Stimulated activated CD8-positive, alpha-beta memory T cell treated with anti-CD3 and anti-CD28 coated beads, Interleukin-4, amount 100 ng/mL, for 24 hours (primary cell): Measurements from ENCODE around the gene SLC26A5.
"Not testable (repeated sequence)": the region's sequence is repeated elsewhere in the genome, so short reads cannot be mapped to it uniquely, and the experiment has no call there.

ENCODE experiments used
- DNase-seq: peaks from one replicate; pipeline ENCODE4 v3.0.0-alpha.2; 2020; ENCODE audit warnings: low read depth

SLC26A5 gene

DNA sequence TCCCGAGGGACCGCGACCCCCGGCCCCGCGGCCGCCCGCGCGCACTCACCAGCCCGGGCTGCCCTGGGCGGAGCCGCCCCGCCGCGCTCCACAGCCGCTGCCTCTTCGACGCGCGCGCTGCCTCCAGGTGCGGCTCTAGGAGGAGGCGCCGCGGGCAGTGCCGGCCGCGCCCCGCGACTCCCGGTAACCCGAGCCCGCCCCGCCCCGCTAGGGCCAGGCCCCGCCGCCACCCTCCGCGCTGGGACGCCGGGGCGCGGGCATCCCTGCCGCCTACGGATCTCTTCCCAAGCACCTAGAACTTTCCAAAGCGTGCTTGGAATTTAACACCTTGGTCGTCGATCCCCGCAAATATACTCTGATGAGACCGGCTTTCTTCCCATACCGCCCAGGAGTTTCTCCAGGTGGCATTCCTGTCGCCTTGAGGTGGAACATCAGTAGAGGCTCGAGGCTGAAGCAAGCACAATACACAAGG lies at the start of gene SLC26A5:
Gene SLC26A5, minus strand, starts transcription at position 159 of the 472 bp plus-strand sequence. CDS start 24,693 bp downstream, outside the sequence.
- no peak for DNase-seq

DNA sequence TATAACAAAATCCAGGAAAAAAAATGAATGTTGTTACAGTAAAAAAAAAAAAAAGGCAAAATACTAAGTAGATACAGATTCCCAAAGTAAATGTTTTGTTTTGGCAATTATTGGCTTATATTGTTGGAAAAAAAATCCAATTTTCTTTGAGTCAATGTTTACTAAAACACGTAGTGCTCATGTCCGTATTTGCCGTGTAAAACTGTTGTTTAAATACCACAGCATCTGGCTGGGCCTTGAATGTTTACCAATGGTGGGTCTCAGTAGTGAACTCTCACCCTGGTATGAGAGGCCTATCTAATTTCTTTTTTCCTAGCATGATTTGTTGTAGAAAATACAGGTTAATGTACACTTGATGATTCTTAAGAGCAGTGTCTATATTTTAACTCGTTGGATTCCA lies 41.4 kb upstream of the SLC26A5 start:
- DNase-seq, result no peak

DNA sequence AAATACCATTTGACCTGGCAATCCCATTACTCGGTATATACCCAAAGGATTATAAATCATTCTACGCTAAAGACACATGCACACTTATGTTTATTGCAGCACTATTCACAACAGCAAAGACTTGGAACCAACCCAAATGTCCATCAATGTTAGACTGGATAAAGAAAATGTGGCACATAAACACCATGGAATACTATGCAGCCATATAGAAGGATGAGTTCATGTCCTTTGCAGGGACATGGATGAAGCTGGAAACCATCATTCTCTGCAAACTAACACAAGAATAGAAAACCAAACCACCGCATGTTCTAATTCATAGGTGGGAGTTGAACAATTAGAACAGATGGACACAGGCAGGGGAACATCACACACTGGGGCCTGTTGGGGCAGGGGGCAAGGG lies 40.9 kb upstream of the SLC26A5 start:
- DNase-seq, result not testable (repeated sequence)

DNA sequence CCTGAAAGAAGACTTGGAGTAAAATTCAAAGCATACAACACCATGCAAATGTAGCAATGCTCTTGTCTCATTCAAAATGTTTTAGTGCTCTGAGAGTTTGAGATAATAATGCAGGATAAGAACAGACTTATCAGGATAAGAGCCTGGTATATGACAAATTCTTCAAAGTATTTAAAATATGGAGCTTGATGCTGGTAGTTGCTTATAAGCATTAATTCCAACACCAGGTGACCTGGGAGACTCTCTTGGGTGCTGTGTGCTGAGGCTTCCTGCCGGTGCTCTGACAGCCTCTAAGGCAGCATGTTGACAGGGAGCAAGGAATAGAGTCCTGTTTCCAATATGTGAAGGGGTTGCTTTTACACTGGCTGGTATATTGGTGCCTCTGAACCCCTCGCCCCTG lies 34.8 kb upstream of the SLC26A5 start:
- no peak for DNase-seq

- no peak for DNase-seq
These were observed 28.9 kb upstream of the SLC26A5 start for GRCh38 chr7:103474956-103475355.

DNA sequence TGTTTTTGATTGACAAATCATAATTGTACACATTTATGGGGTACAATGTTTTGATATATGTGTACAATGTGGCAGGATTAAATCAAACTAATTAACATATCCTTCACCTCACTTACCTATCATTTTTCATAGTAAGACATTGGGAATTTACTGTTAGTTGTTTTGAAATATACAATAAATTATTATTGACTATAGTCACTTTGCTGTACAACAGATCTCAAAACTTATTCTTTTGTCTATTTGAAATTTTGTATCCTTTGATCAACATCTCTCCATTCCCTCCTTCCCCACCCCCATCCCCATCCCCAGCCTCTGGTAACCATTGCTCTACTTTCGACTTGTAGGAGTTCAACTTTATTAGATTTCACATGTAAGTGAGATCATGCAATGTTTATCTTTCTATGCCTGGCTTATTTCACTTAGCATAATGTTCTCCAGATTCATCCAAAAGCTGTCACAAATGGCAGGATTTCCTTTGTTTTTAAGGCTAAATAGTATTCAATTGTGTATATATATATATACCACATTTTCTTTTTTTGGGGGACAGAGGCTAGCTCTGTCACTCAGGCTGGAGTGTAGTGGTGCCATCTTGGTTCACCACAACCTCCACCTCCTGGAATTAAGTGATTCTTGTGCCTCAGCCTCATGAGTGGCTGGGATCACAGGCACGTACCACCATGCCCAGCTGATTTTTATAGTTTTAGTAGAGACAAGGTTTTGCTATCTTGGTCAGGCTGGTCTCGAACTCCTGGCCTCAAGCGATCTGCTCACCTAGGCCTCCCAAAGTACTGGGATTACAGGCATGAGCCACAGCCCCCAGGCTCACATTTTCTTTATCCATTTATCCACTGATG lies 23.3 kb upstream of the SLC26A5 start:
- DNase-seq, result no peak

DNA sequence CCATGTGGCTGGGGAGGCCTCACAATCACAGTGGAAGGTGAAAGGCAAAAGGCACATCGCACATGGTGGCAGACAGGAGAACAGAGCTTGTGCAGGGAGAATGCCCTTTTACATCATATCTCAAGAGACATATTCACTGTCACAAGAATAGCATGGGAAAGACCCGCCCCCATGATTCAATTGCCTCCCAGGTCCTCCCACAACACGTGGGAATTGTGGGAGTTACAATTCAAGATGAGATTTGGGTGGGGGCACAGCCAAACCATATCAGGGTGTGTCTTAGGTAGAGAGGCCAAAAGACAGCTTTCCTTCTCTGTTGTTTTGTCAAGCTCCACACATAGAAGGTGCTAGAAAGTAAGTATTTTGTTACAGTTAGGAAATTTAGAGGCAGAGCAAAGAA lies 20.8 kb upstream of the SLC26A5 start:
- DNase-seq, result no peak

- DNase-seq, result no peak
These were observed 16.4 kb upstream of the SLC26A5 start for GRCh38 chr7:103462358-103462757.

DNA sequence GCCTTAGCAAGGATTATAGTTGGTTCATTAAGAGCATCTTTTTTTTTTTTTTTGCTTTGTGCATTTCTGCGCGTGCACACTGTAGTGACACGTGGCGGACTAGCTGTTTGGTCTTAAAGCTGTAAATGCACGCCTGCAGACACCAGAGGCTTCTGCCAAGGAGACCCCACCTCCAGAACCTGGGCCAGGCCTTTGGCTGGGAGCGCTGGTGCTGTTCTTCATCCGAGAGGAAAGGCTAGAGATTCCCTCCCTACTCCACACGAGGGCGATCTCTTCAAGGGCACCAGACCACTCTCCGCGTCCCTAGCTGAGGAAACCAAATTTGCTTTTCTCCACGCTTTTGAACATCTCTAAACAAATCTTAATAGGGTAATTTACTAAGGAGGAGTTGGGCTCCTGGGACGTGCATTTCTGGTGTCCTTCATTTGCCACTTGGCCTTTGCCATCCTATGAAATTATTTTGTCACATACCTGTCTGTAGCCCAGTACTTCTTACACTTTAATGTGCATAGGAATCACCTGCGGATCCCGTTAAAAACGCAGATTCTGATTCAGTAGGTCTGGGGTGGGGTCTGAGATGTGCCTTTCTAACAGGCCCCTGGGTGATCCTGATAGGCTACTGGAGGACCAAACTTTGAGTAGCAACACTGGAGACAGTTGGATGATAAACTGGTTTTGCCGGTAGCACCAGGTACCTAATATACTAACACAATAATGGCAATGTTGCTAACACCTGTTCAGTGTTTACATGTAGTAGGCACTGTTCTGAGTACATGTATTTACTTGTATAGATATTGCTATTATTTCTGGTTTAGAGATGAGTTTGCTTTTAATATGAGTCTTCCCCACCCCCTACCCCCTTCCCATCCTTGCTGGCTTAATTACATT lies 1.3 kb upstream of the SLC26A5 start:
- no peak for DNase-seq

- DNase-seq, result no peak
These were observed 569 bp downstream of the SLC26A5 start for GRCh38 chr7:103445228-103446048.

DNA sequence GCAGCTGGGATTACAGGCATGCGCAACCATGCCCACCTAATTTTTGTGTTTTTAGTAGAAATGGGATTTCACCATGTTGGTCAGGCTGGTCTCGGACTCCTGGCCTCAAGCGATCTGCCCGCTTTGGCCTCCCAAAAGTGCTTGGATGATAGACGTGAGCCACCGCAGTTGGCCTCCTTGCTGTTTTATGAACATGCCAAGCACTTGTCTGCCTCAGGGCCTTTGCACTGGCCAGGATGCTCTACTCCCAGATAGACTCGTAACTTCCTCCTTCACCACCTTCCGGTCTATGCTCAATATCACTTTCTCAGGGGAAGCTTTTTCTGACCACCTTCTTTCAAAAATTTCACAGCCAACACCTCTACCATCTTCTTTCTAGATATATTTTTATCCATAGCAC lies 6.3 kb downstream of the SLC26A5 start:
- no peak for DNase-seq

DNA sequence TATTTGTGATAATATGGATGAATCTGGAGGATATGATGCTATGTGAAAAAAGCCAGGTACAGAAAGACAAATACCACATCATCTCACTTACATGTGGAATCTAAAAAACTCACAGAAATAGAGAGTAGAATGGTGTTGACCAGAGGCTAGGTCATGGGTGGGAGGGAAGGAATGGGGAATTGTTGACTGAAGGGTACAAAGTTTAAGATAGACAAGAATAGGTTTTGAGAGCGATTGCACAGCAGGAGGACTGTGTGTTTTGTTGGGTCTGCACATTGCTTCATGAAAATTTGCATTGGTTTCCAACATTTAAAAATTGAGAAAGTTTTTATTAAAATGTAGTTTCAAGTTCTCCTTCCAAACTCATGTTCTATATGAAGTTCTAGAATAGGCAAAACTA lies 8.4 kb downstream of the SLC26A5 start:
- no peak for DNase-seq

DNA sequence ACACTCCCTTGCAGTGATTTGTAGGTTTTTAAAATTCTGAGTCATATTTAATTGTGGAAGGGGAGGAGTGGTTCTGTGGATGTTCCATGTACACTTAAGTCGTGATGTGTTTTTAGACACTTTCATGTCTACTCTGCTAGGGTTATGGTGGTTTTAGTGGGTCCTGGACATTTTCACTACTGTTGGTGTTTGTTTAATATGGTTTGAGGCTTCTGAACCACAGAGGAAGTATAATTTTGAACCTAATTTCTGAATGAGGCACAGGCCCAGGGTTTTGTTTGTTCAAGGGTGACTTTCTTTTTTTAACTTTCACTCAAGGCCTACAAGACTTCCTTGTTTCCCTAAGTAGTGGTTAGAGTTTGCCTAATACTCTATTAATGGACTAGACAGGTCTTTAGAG lies 13.3 kb downstream of the SLC26A5 start:
- no peak for DNase-seq

- no peak for DNase-seq
These were observed 20.8 kb downstream of the SLC26A5 start for GRCh38 chr7:103425177-103425576.

- DNase-seq, result no peak
These were observed 22.4 kb downstream of the SLC26A5 start for GRCh38 chr7:103423467-103424179.

DNA sequence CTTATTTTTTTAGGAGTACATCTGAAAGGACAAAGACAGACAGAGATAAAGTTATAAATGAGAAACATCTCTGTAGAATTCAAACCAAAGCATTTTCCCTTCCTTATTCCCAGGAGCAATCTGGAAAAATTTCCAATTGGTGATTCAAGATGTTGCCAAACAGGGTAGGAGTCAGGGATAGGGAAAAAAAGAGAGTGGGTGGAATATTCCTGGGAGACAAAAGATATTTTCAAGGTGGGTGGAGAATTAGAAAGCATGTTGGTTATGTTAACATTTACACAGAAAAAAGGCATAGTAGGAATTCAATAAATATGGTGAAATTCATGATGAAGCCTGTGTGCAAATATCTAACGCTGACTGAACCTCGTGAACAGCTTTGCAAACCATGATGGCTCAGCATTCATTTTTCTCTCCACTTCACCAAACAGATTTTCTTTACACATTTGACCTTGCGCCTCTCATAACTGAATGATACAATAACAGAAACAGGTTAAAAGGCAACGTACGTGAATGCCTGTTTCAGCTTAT lies 25.1 kb downstream of the SLC26A5 start:
- DNase-seq, result no peak

DNA sequence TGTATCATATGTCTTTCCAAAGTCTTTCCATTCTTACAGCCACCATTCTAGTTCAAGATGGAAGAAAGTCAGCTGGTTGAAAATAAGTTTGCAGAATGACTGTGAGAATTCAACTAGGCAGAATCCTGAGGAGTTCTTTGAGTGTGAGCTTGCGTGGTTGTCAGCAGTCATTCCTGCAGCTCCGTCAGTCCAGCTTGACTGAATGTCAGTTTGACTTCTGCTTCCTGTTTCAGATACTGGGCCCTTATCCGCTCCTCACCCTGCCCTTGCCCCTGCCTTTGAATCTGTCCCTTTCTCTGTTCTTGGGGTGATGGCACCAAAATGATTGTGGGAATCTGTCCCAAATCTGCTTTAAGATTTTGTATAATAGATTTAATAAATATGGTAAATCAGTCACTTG lies 27.8 kb downstream of the SLC26A5 start:
- no peak for DNase-seq

DNA sequence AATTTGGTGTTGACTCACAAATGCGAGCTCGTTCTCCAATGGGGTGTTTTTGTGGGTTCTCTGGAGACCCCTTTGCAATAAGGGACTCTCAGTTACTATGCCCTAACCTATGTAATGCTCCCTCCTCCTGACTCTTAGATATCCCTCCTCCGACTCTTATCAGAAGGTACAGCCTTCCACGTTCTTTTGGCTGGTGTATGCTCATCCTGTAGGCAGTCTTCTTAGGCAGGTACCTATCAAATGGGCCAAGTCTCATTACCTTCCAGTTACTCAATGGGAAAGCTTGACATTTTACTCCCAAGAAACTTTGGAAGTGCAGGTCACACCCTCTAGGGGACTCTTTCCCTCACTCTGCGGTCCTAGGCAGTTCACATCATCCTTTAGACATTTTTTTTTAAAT lies 32.6 kb downstream of the SLC26A5 start:
- no peak for DNase-seq

DNA sequence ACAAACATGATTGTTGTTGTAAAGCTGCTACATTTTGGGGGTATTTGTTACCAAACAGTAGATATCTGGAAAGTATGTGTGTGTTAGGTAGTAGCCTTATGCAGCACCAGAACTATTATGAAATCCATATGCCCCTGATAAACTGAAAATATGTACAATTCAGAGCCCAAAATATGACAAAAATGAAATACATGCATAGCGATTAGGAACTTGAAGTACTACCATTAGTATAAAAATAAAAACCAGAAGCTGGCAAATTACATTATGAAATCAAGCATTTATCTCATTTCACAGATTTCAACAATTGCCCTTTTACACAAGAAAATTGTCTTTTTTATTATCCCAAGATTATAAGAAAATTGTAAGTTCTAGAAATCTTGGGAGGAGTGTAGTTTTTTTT lies 33.9 kb downstream of the SLC26A5 start:
- DNase-seq, result no peak

DNA sequence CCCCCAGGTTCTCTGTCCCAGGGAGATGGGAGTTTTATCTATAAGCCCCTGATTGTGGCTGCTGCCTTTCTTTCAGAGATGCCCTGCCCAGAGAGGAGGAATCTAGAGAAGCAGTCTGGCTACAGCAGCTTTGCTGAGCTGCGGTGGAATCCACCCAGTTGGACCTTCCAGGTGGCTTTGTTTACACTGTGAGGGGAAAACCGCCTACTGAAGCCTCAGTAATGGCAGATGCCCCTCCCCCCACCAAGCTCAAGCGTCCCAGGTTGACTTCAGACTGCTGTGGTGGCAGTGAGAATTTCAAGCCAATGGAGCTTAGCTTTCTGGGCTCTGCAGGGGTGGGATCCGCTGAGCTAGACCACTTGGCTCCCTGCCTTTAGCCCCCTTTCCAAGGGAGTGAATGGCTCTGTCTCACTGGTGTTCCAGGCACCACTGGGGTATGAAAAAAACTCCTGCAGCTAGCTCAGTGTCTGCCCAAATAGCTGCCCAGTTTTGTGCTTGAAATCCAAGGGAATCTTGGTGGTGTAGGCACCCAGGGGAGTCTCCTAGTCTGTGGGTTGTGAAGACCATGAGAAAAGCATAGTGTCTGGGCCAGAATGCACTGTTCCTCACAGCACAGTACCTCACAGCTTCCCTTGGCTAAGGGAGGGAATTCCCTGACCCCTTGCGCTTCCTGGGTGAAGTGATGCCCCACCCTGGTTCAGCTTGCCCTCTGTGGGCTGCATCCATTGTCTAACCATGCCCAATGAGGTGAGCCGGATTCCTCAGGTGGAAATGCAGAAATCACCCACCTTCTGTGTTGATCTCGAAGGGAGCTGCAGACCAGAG lies 40.0 kb downstream of the SLC26A5 start:
- DNase-seq, result not testable (repeated sequence)
